ENCODE data around the gene BMPR2.
"Not testable (repeated sequence)": the region's sequence is repeated elsewhere in the genome, so short reads cannot be mapped to it uniquely, and the experiment has no call there.

The BMPR2 gene

DNA sequence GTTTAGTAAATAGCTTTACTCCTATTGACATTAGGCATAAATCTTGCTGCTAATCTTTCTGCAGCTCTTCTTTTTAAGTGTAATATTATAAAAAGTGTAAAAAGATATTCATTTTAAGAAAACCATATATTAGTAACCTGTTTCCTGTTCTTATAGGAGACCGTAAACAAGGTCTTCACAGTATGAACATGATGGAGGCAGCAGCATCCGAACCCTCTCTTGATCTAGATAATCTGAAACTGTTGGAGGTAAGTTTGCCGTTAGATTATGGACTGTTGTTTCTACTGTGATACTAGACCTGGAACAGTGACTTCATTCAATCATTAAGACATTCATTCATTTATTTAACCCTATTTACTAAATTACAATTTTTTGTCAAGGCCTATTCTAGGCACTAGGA lies 138.6 kb downstream of the BMPR2 start:
- no peak overlapping the region for H3K4me3 ChIP-seq (ENCODE audit: control insufficient read depth, low read depth, low read length)
- DNase-seq (ENCODE audit: low read depth) = no peak
- TF ChIP-seq, protein P1, sequence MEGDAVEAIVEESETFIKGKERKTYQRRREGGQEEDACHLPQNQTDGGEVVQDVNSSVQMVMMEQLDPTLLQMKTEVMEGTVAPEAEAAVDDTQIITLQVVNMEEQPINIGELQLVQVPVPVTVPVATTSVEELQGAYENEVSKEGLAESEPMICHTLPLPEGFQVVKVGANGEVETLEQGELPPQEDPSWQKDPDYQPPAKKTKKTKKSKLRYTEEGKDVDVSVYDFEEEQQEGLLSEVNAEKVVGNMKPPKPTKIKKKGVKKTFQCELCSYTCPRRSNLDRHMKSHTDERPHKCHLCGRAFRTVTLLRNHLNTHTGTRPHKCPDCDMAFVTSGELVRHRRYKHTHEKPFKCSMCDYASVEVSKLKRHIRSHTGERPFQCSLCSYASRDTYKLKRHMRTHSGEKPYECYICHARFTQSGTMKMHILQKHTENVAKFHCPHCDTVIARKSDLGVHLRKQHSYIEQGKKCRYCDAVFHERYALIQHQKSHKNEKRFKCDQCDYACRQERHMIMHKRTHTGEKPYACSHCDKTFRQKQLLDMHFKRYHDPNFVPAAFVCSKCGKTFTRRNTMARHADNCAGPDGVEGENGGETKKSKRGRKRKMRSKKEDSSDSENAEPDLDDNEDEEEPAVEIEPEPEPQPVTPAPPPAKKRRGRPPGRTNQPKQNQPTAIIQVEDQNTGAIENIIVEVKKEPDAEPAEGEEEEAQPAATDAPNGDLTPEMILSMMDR (conservative IDR thresholded peaks at IDR 0.05; ENCODE audit: control insufficient read depth, insufficient read depth, low read depth, low read length) = no peak

DNA sequence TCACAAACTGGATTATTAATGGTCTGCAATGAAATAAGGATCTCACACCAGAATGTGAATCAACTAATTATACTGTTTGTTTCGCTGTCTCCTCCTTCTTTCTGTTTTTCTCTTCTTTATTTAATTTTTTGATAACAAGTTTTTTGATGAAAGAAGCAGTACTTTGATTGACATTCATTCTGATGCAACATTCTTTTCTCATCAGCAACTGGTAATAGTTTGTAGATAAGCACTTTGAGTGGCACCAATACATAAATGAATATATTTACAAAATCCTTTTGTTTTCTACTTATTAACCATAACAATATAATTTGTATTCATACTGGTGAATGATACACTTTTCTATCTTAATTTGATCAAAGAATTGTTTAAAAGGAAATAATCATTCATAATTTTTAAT lies 143.3 kb downstream of the BMPR2 start:
- H3K4me3 ChIP-seq (ENCODE audit: control insufficient read depth, low read depth, low read length) = no peak overlapping the region
- TF ChIP-seq, protein P1 (conservative IDR thresholded peaks at IDR 0.05; ENCODE audit: control insufficient read depth, insufficient read depth, low read depth, low read length) = no peak
- DNase-seq (ENCODE audit: low read depth) = no peak

DNA sequence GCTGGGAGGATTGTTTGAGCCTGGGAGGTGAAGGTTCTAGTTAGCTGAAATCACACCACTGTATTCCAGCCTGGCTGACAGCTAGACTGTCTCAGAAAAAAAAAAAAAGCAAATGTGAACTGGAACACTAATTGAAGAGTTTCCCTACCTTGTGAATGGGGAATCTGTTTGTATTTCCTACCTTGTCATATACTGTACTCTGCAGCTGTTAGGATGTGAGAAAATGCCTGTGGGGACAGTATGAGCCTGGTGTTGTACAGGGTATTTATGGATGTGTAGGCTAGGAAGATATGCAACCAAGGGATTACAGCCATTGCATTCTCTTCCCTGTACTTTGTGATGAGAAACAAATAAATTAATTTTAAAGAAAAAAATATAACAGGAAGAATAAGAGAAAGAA lies 145.3 kb downstream of the BMPR2 start:
- no peak for DNase-seq (ENCODE audit: low read depth)
- TF ChIP-seq, protein P1 (conservative IDR thresholded peaks at IDR 0.05; ENCODE audit: control insufficient read depth, insufficient read depth, low read depth, low read length) = no peak
- no peak overlapping the region for H3K4me3 ChIP-seq (ENCODE audit: control insufficient read depth, low read depth, low read length)

DNA sequence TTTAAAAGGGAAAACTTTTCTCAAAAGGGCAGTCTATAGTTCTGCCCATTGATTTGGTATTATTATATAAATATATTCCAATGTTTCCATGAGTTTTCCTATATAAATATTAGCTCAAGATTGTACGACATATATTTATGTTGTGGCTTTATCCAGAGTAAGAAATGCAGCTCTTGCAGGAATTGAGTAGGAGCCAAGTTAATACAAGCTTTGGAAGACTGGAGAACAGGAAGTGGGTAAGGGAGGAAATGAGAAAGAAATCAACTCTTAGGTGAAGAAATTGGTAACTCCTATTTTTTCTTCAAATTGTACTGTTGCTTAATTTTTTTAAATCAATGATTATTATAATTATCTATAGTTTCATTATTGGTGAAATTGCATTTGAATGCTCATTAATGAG lies 153.3 kb downstream of the BMPR2 start:
- DNase-seq (ENCODE audit: low read depth) = peak; percentile 56
- H3K4me3 ChIP-seq (ENCODE audit: control insufficient read depth, low read depth, low read length) = no peak overlapping the region
- TF ChIP-seq, protein P1 (conservative IDR thresholded peaks at IDR 0.05; ENCODE audit: control insufficient read depth, insufficient read depth, low read depth, low read length) = no peak

DNA sequence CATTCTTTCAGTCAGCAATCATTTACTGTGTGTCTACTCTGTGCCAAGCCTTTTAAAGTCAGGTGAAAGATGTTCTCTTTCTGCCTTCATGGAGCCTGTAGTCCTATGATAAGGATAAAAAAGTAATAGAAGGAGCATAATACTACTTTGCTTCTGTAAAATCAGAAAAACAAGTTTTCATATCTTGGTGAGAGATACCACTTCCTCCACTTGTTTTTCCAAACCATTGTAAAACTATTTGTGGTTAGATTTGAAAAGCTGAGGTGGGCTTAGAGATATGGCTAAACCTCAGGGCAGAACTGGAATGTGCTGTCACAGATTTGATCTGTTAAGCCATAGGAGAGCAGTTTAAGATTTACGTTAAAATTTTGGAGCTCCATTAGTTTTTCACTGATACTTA lies 153.9 kb downstream of the BMPR2 start:
- DNase-seq (ENCODE audit: low read depth) = no peak
- no peak overlapping the region for H3K4me3 ChIP-seq (ENCODE audit: control insufficient read depth, low read depth, low read length)
- TF ChIP-seq, protein P1 (conservative IDR thresholded peaks at IDR 0.05; ENCODE audit: control insufficient read depth, insufficient read depth, low read depth, low read length) = no peak

DNA sequence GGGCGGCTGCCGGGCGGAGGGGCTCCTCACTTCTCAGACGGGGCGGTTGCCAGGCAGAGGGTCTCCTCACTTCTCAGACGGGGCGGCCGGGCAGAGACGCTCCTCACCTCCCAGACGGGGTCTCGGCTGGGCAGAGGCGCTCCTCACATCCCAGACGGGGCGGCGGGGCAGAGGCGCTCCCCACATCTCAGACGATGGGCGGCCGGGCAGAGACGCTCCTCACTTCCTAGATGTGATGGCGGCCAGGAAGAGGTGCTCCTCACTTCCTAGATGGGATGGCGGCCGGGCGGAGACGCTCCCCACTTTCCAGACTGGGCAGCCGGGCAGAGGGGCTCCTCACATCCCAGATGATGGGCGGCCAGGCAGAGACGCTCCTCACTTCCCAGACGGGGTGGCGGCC lies 159.2 kb downstream of the BMPR2 start:
- not testable (repeated sequence) for DNase-seq (ENCODE audit: low read depth); H3K4me3 ChIP-seq (ENCODE audit: control insufficient read depth, low read depth, low read length)

DNA sequence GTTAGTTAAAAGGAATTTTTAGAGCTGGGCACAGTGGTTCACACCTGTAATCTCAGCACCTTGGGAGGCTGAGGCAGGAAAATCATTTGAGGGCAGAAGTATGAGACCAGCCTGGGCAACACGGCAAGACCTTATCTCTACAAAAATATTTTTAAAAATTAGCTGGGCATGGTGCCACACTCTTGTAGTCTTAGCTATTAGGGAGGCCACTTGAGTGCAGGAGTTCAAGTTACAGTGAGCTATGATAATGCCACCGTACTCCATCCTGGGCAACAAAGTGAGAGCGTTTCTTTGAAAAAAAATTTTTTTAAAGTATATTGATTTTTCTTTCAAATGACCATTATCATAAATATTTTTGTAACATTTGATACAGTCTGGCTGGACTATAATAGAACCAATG lies 165.0 kb downstream of the BMPR2 start:
- TF ChIP-seq, protein P1 (conservative IDR thresholded peaks at IDR 0.05; ENCODE audit: control insufficient read depth, insufficient read depth, low read depth, low read length) = no peak
- H3K4me3 ChIP-seq (ENCODE audit: control insufficient read depth, low read depth, low read length) = no peak overlapping the region
- DNase-seq (ENCODE audit: low read depth) = no peak
